Endothelial cell of umbilical vein (primary cell): ENCODE data around the gene PRICKLE3. TPM values are rescaled to one million over a fixed set of nuclear protein-coding genes. Genes with fewer than 3 reads are reported as not detected.

ENCODE experiments used
- BruUV-seq: library from RNA; stranded (reverse); fragments of 400-500 nt; replicated peaks from 2 replicates; lab custom pipeline; 2021; lab: Mats Ljungman, UMichigan
- CTCF ChIA-PET: fragments of 300-600, 350-600 bp; sonication (Branson Sonifier 250); formaldehyde crosslinking; loops from one replicate; lab custom pipeline; 2021; ENCODE audit warnings: antibody characterized with exemption, inconsistent platforms; lab: Charles Lee
- POLR2A ChIA-PET: fragments of 300-600, 350-600 bp; sonication (Branson Sonifier 250); formaldehyde crosslinking; loops from one replicate; lab custom pipeline; 2021; ENCODE audit warnings: antibody characterized with exemption, inconsistent platforms; lab: Charles Lee
- DNase-seq: peaks from one replicate; pipeline ENCODE4 v3.0.0-alpha.2; 2011; ENCODE audit warnings: low read depth, low spot score
- FAIRE-seq: peaks from 2 replicates; lab custom pipeline; 2011; peaks lifted over from hg19 to GRCh38; lab: Jason Lieb, UNC
- H2AFZ ChIP-seq: 2 replicates; pipeline ENCODE4 v1.6.0; 2012; ENCODE audit warnings: low read depth, low read length, control low read depth, inconsistent platforms
- H3K27ac ChIP-seq: 2 replicates; pipeline ENCODE4 v1.5.1; 2011; ENCODE audit warnings: low read depth, mild to moderate bottlenecking, control low read depth, low read length, moderate library complexity; ENCODE audit not compliant: insufficient read depth
- H3K27me3 ChIP-seq, 2 experiments: 2 replicates each; pipeline versions ENCODE4 v1.6.0 to v1.6.1; 2011; ENCODE audit warnings: low read length in 2 of 2, mixed read lengths in 1 of 2; ENCODE audit not compliant: control insufficient read depth in 2 of 2, insufficient read depth in 2 of 2
- H3K36me3 ChIP-seq, 2 experiments: 2 replicates in 1 of 2; 3 replicates in 1 of 2; pipeline ENCODE4 v1.5.1; 2011; ENCODE audit warnings: low read length in 2 of 2, mild to moderate bottlenecking in 1 of 2, moderate library complexity in 1 of 2; ENCODE audit not compliant: control insufficient read depth in 2 of 2, insufficient read depth in 2 of 2; ENCODE audit errors: extremely low read depth in 1 of 2
- H3K4me1 ChIP-seq: 3 replicates; pipeline ENCODE4 v1.5.1; 2011; ENCODE audit warnings: mild to moderate bottlenecking, low read length; ENCODE audit not compliant: control insufficient read depth, insufficient read depth; ENCODE audit errors: extremely low read depth
- H3K4me2 ChIP-seq: 2 replicates; pipeline ENCODE4 v1.6.1; 2011; ENCODE audit warnings: low read length, control low read depth, mixed read lengths; ENCODE audit not compliant: insufficient read depth
- H3K4me3 ChIP-seq, 3 experiments: fragments of 200-600 bp in 1 of 3; sonication (generic), shearing (Covaris generic) in 1 of 3; replicated peaks in 1 of 3; 2 replicates each; pipeline ENCODE4 v1.5.1; 2011 to 2016; ENCODE audit warnings: control low read depth in 3 of 3, low read length in 3 of 3, mild to moderate bottlenecking in 2 of 3, inconsistent platforms in 1 of 3, low read depth in 1 of 3, moderate library complexity in 1 of 3; ENCODE audit not compliant: insufficient read depth in 1 of 3
- H3K79me2 ChIP-seq: 2 replicates; pipeline ENCODE4 v1.6.0; 2012; ENCODE audit warnings: low read length, inconsistent platforms; ENCODE audit not compliant: control insufficient read depth, insufficient read depth
- H3K9ac ChIP-seq: replicated peaks from 2 replicates; pipeline ENCODE3; 2011; ENCODE audit warnings: low read length, control low read depth; ENCODE audit not compliant: insufficient read depth; ENCODE audit errors: extremely low read depth
- H3K9me1 ChIP-seq: replicated peaks from 3 replicates; pipeline ENCODE4 v1.6.0; 2011; ENCODE audit warnings: mild to moderate bottlenecking, low read length; ENCODE audit not compliant: control insufficient read depth, insufficient read depth; ENCODE audit errors: extremely low read depth
- H3K9me3 ChIP-seq: replicated peaks from 2 replicates; pipeline ENCODE4 v1.5.1; 2012; ENCODE audit warnings: low read length, inconsistent platforms; ENCODE audit not compliant: control insufficient read depth, insufficient read depth
- H4K20me1 ChIP-seq: replicated peaks from 2 replicates; pipeline ENCODE3; 2011; ENCODE audit warnings: mild to moderate bottlenecking, low read length; ENCODE audit not compliant: control insufficient read depth, insufficient read depth; ENCODE audit errors: extremely low read depth
- CTCF ChIP-seq, 2 donors: IDR thresholded peaks; 1 replicate in 1 of 2; 2 replicates in 1 of 2; pipeline ENCODE4 v1.5.1; 2011; ENCODE audit warnings: low read length in 2 of 2, mild to moderate bottlenecking in 2 of 2, moderate library complexity in 2 of 2, control low read depth in 1 of 2, inconsistent platforms in 1 of 2, low read depth in 1 of 2; ENCODE audit not compliant: insufficient read depth in 1 of 2; ENCODE audit errors: extremely low read depth in 1 of 2
- EZH2 ChIP-seq: IDR thresholded peaks from 2 replicates; pipeline ENCODE4 v1.6.1; 2012; ENCODE audit warnings: borderline replicate concordance, low read depth, mild to moderate bottlenecking, moderate library complexity, low read length, inconsistent platforms; ENCODE audit not compliant: severe bottlenecking
- FOS ChIP-seq: IDR thresholded peaks from 2 replicates; pipeline ENCODE4 v1.6.1; 2011; ENCODE audit warnings: mild to moderate bottlenecking, low read length, moderate library complexity, borderline replicate concordance; ENCODE audit not compliant: insufficient read depth
- GATA2 ChIP-seq: IDR thresholded peaks from 2 replicates; pipeline ENCODE4 v1.7.0; 2011; ENCODE audit warnings: low read depth, mild to moderate bottlenecking, moderate library complexity, mixed read lengths, low read length; ENCODE audit not compliant: insufficient read length, insufficient read depth
- JUN ChIP-seq: IDR thresholded peaks from 2 replicates; pipeline ENCODE4 v1.6.1; 2011; ENCODE audit warnings: borderline replicate concordance, low read depth; ENCODE audit not compliant: insufficient read length, insufficient read depth
- MAX ChIP-seq: IDR thresholded peaks from 2 replicates; pipeline ENCODE4 v1.6.1; 2011; ENCODE audit not compliant: insufficient read depth, insufficient read length
- MYC ChIP-seq: IDR thresholded peaks from one replicate; pipeline ENCODE4 v1.6.1; 2011; ENCODE audit warnings: mild to moderate bottlenecking, low read depth, low read length
- POLR2A ChIP-seq: IDR thresholded peaks from 2 replicates; pipeline ENCODE4 v1.6.1; 2012; ENCODE audit warnings: low read depth, mild to moderate bottlenecking, control low read depth, low read length
- POLR2AphosphoS5 ChIP-seq: IDR thresholded peaks from 2 replicates; pipeline ENCODE4 v1.6.1; 2012; ENCODE audit warnings: low read depth, mild to moderate bottlenecking, control low read depth, low read length, moderate library complexity; ENCODE audit not compliant: insufficient read depth
- dilution Hi-C: fragments of 300-500 bp; cut with MboI; formaldehyde crosslinking; loops from one replicate; pipeline ENCODE4 v1.15.0; 2019; ENCODE audit warnings: low sequenced_read_pairs; ENCODE audit not compliant: extremely low pct_ligation_motif_present
- intact Hi-C: fragments of 100-400 bp; cut with micrococcal nuclease; formaldehyde crosslinking; loops from one replicate; pipeline ENCODE4 v1.10.0; 2022
- polyA plus RNA-seq, 4 experiments: library from polyadenylated mRNA; depleted of rRNA in 3 of 4; stranded (reverse) in 3 of 4; unstranded in 1 of 4; fragments of >200 nt; gene quantifications; 2 replicates each; pipeline versions ENCODE4 v1.2.1 to v1.2.3, GENCODE V29; 2011 to 2012; ENCODE audit warnings: missing spikeins in 1 of 4
- total RNA-seq: library from RNA; stranded (reverse); gene quantifications from 2 replicates; pipeline ENCODE4 v1.2.3, GENCODE V29; 2021

The PRICKLE3 gene
- total and polyA plus RNA-seq, 2 donors (not counting 3 experiments of a cell fraction or from before 2014, with no cell fraction given): 6.8 to 15.0 TPM

- Histone ChIP-seq H3K4me2 (no peak overlapping the region), H3K9me3 (no peaks in the 10 kb centered on the region), H3K9ac (no peak overlapping the region), H3K27ac (no peak overlapping the region), H4K20me1 (no peaks in the 10 kb centered on the region), H2AFZ (no peak overlapping the region), H3K4me1 (peaks cover 9% of the 10 kb centered on the region), H3K36me3 (peaks cover 0 to 4% of the 10 kb centered on the region in 2 experiments), H3K79me2 (peaks cover 25% of the 10 kb centered on the region), H3K27me3 (no peaks in the 10 kb centered on the region), H3K9me1 (no peaks in the 10 kb centered on the region), H3K4me3 (no peak overlapping the region)
- TF ChIP-seq MYC (no peak), EZH2 (no peak), POLR2A (no peak), FOS (no peak), GATA2 (no peak), POLR2AphosphoS5 (no peak), CTCF (IDR thresholded peaks at IDR 0.05; ENCODE audit: extremely low read depth in 1 of 2, insufficient read depth in 1 of 2, low read depth in 1 of 2, low read length in 2 of 2) (no peak), MAX (no peak), JUN (no peak)
- ChIA-PET CTCF (interaction anchor here (0.6 kb wide), 1 partner anchor 8 kb away, joined by 3 read pairs; no protein-coding TSS in a partner anchor), POLR2A (no interaction called here)
- BruUV-seq: no TSS peak
- DNase-seq (no peak), FAIRE-seq (no peak)
- dilution Hi-C loops: no loop called here
- intact Hi-C loops: no loop called here
Measured at GRCh38 chrX:49175435-49176274, 10.5 kb downstream of the PRICKLE3 start.
